ENCODE measurements around the gene HMGB4. TPM values are rescaled to one million over a fixed set of nuclear protein-coding genes. Genes with fewer than 3 reads are reported as not detected.

HMGB4 gene
- total RNA-seq, 1 experiment from 2014 or later = not detected

DNA sequence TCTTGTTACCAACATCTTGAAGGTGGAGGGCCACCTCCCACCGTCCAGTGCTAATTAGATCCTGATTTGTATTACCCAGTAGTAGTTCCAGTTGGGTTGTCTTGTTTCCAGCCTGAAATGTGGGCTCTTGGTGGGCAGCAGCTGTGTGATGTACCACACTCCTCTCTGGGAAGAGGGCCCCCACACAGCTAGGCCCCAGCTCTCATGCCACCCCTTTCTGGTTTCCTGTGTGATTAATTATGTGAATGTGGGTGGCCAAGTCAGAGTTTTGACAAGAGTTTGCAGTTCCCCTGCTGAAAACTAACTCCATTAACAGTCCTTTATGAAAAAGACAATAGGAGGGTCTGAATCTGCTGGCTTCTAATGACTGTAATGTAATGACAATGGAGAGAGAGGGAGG, 3.8 kb downstream of the HMGB4 start:
- no TSS peak for BruUV-seq (replicated peaks)
- Histone ChIP-seq H3K4me1 (no peaks in the 10 kb centered on the region), H3K9me3 (no peaks in the 10 kb centered on the region), H3K36me3 (ENCODE audit: control insufficient read depth, insufficient read depth, low read length) (no peaks in the 10 kb centered on the region), H3K27me3 (replicated peaks; ENCODE audit: control insufficient read depth, insufficient read depth, low read length) (no peaks in the 10 kb centered on the region; the same call in 1 of the 2 replicates), H3K4me3 (ENCODE audit: low read depth, low read length) (no peak overlapping the region)
- intact Hi-C loops (cut with micrococcal nuclease; ENCODE audit: unreplicated experiment) = no loop called here
- no peak for DNase-seq
- Mint-ChIP-seq H3K36me3 (ENCODE audit: insufficient read depth, unreplicated experiment) (no peaks in the 10 kb centered on the region), H3K9me3 (ENCODE audit: unreplicated experiment) (no peaks in the 10 kb centered on the region), H3K27me3 (ENCODE audit: insufficient read depth, unreplicated experiment) (peaks cover 15% of the 10 kb centered on the region), H3K4me3 (ENCODE audit: unreplicated experiment) (no peak overlapping the region), H3K27ac (ENCODE audit: unreplicated experiment) (no peak overlapping the region), H3K4me1 (ENCODE audit: low read depth, unreplicated experiment) (no peaks in the 10 kb centered on the region)
- ChIA-PET POLR2A (no interaction called here), CTCF (no interaction called here)
- TF ChIP-seq CTCF (IDR thresholded peaks at IDR 0.05; ENCODE audit: insufficient read depth in 1 of 2, low read depth in 1 of 2, low read length in 1 of 2, severe bottlenecking in 1 of 2, unreplicated experiment in 1 of 2) = no peak

- no peaks in the 10 kb centered on the region for H3K9me3 ChIP-seq
- no peaks in the 10 kb centered on the region for H3K9me3 Mint-ChIP-seq (ENCODE audit: unreplicated experiment)
- no peak overlapping the region for H3K27ac Mint-ChIP-seq (ENCODE audit: unreplicated experiment)
- H3K36me3 Mint-ChIP-seq (ENCODE audit: insufficient read depth, unreplicated experiment) = no peaks in the 10 kb centered on the region
- CTCF ChIA-PET = interaction anchor here (1.6 kb wide), 1 partner anchor 239 kb away, joined by 3 read pairs; no protein-coding TSS in a partner anchor
- no peak for DNase-seq
- no peaks in the 10 kb centered on the region for H3K4me1 ChIP-seq
- no peaks in the 10 kb centered on the region for H3K36me3 ChIP-seq (ENCODE audit: control insufficient read depth, insufficient read depth, low read length)
- TF ChIP-seq CTCF (IDR thresholded peaks at IDR 0.05; ENCODE audit: insufficient read depth in 1 of 2, low read depth in 1 of 2, low read length in 1 of 2, severe bottlenecking in 1 of 2, unreplicated experiment in 1 of 2) = no peak
- no TSS peak for BruUV-seq (replicated peaks)
- peaks cover 13% of the 10 kb centered on the region for H3K27me3 Mint-ChIP-seq (ENCODE audit: insufficient read depth, unreplicated experiment)
- no peaks in the 10 kb centered on the region for H3K4me1 Mint-ChIP-seq (ENCODE audit: low read depth, unreplicated experiment)
- H3K4me3 ChIP-seq (ENCODE audit: low read depth, low read length) = no peak overlapping the region
- intact Hi-C loops (cut with micrococcal nuclease; ENCODE audit: unreplicated experiment) = no loop called here
- no peaks in the 10 kb centered on the region for H3K27me3 ChIP-seq (replicated peaks; ENCODE audit: control insufficient read depth, insufficient read depth, low read length)
- POLR2A ChIA-PET = no interaction called here
- no peak overlapping the region for H3K4me3 Mint-ChIP-seq (ENCODE audit: unreplicated experiment)
Measured at GRCh38 chr1:33872275-33872674, 8.4 kb downstream of the HMGB4 start.

DNA sequence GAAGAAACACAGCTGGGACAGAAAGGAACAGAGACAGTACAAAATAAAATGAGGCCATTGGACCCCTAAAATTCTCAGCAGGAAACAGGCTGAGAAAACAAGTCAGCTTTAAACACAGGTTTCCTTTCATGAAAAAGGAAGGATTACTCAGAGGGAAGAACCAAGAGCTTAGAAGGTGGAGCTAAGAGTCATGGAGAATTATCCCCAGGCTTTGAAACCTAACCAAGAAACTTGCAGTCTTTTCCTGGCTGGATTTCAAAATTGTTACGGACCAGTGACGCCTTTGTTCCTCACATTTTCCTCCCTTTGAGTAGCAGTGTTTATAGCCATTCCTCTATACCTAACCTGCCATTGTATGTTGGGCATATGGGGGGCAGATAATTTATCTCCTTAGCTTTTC, 8.8 kb downstream of the HMGB4 start:
- H3K9me3 Mint-ChIP-seq (ENCODE audit: unreplicated experiment) = no peaks in the 10 kb centered on the region
- Histone ChIP-seq H3K9me3 (no peaks in the 10 kb centered on the region), H3K36me3 (ENCODE audit: control insufficient read depth, insufficient read depth, low read length) (no peaks in the 10 kb centered on the region), H3K27me3 (replicated peaks; ENCODE audit: control insufficient read depth, insufficient read depth, low read length) (no peaks in the 10 kb centered on the region), H3K4me3 (ENCODE audit: low read depth, low read length) (no peak overlapping the region), H3K4me1 (no peaks in the 10 kb centered on the region)
- POLR2A ChIA-PET = no interaction called here
- no peaks in the 10 kb centered on the region for H3K4me1 Mint-ChIP-seq (ENCODE audit: low read depth, unreplicated experiment)
- intact Hi-C loops (cut with micrococcal nuclease; ENCODE audit: unreplicated experiment) = no loop called here
- no peaks in the 10 kb centered on the region for H3K36me3 Mint-ChIP-seq (ENCODE audit: insufficient read depth, unreplicated experiment)
- no peak overlapping the region for H3K27ac Mint-ChIP-seq (ENCODE audit: unreplicated experiment)
- no peak for DNase-seq
- no peak overlapping the region for H3K4me3 Mint-ChIP-seq (ENCODE audit: unreplicated experiment)
- CTCF ChIA-PET = interaction anchor here (1.6 kb wide), 1 partner anchor 240 kb away, joined by 3 read pairs; no protein-coding TSS in a partner anchor
- no peak for TF ChIP-seq CTCF (IDR thresholded peaks at IDR 0.05; ENCODE audit: insufficient read depth in 1 of 2, low read depth in 1 of 2, low read length in 1 of 2, severe bottlenecking in 1 of 2, unreplicated experiment in 1 of 2)
- H3K27me3 Mint-ChIP-seq (ENCODE audit: insufficient read depth, unreplicated experiment) = peaks cover 11% of the 10 kb centered on the region
- BruUV-seq (replicated peaks) = no TSS peak

Measured in Caco-2 (cell line).